Liver (tissue), 9 donors: ENCODE measurements around the gene ZNF814. TPM values are rescaled to one million over a fixed set of nuclear protein-coding genes. Genes with fewer than 3 reads are reported as not detected.
"Not testable (repeated sequence)": the region's sequence is repeated elsewhere in the genome, so short reads cannot be mapped to it uniquely, and the experiment has no call there.

Experiments
- DNase-seq: peaks from one replicate; pipeline ENCODE4 v3.0.0-alpha.2; 2017; ENCODE audit warnings: low spot score
- H3K27ac ChIP-seq, 2 donors: one replicate each; pipeline ENCODE4 v1.7.0; 2013; ENCODE audit warnings: inconsistent platforms in 2 of 2, low read length in 2 of 2, control low read depth in 1 of 2, low read depth in 1 of 2, mild to moderate bottlenecking in 1 of 2
- H3K27me3 ChIP-seq, 4 donors: one replicate each; pipeline versions ENCODE4 v1.6.1 to v1.7.0; 2013; ENCODE audit warnings: low read length in 3 of 4, inconsistent platforms in 1 of 4, mild to moderate bottlenecking in 1 of 4, moderate library complexity in 1 of 4; ENCODE audit not compliant: control insufficient read depth in 4 of 4, insufficient read depth in 4 of 4
- H3K36me3 ChIP-seq, 4 donors: one replicate each; pipeline versions ENCODE4 v1.6.1 to v1.7.0; 2013; ENCODE audit warnings: low read length in 3 of 4, mild to moderate bottlenecking in 3 of 4, low read depth in 1 of 4, moderate library complexity in 1 of 4; ENCODE audit not compliant: control insufficient read depth in 4 of 4, insufficient read depth in 3 of 4
- H3K4me1 ChIP-seq, 4 donors: one replicate each; pipeline versions ENCODE4 v1.6.1 to v1.7.0; 2013; ENCODE audit warnings: low read length in 3 of 4, mild to moderate bottlenecking in 3 of 4, moderate library complexity in 1 of 4; ENCODE audit not compliant: control insufficient read depth in 4 of 4, insufficient read depth in 4 of 4
- H3K4me3 ChIP-seq, 3 donors: one replicate each; pipeline versions ENCODE4 v1.6.1 to v1.7.0; 2013; ENCODE audit warnings: low read length in 3 of 3, control low read depth in 1 of 3, low read depth in 1 of 3, mild to moderate bottlenecking in 1 of 3
- H3K9ac ChIP-seq, 2 donors: one replicate each; pipeline ENCODE4 v1.7.0; 2013; ENCODE audit warnings: low read length in 2 of 2, mild to moderate bottlenecking in 2 of 2, moderate library complexity in 2 of 2, control low read depth in 1 of 2, low read depth in 1 of 2
- H3K9me3 ChIP-seq, 4 donors: one replicate each; pipeline versions ENCODE4 v1.6.1 to v1.7.0; 2013; ENCODE audit warnings: low read length in 3 of 4; ENCODE audit not compliant: control insufficient read depth in 4 of 4
- FOXA1 ChIP-seq: IDR thresholded peaks from 2 replicates; pipeline ENCODE4 v1.6.1; 2016; ENCODE audit warnings: antibody characterized with exemption
- FOXA2 ChIP-seq: IDR thresholded peaks from 2 replicates; pipeline ENCODE4 v1.6.1; 2016; ENCODE audit warnings: antibody characterized with exemption
- GABPA ChIP-seq, 2 donors: IDR thresholded peaks in 1 of 2; conservative IDR thresholded peaks in 1 of 2; 2 replicates each; pipeline ENCODE4 v1.6.1; 2016; ENCODE audit warnings: antibody characterized with exemption in 2 of 2, mild to moderate bottlenecking in 1 of 2, moderate library complexity in 1 of 2
- HNF4A ChIP-seq, 2 donors: conservative IDR thresholded peaks; 2 replicates each; pipeline ENCODE4 v1.6.1; 2016; ENCODE audit warnings: antibody characterized with exemption in 2 of 2, mild to moderate bottlenecking in 2 of 2
- MAX ChIP-seq: IDR thresholded peaks from 2 replicates; pipeline ENCODE4 v1.6.1; 2016; ENCODE audit warnings: antibody characterized with exemption
- REST ChIP-seq: IDR thresholded peaks from 2 replicates; pipeline ENCODE4 v1.6.1; 2016; ENCODE audit warnings: antibody characterized with exemption, mild to moderate bottlenecking
- RXRA ChIP-seq, 2 donors: IDR thresholded peaks; 2 replicates each; pipeline ENCODE4 v1.6.1; 2017 to 2018; ENCODE audit warnings: antibody characterized with exemption in 2 of 2, mild to moderate bottlenecking in 1 of 2
- YY1 ChIP-seq: IDR thresholded peaks from 2 replicates; pipeline ENCODE4 v1.6.1; 2016; ENCODE audit warnings: antibody characterized with exemption, mild to moderate bottlenecking
- WGBS: extraction: QIAGEN DNeasy Blood & Tissue Kit; methylation state at CpG from one replicate; pipeline ENCODE4 v1.1.7; 2013; 5-methylcytosine and 5-hydroxymethylcytosine counted together
- polyA plus RNA-seq, 2 donors: library from polyadenylated mRNA; stranded (reverse) in 1 of 2; unstranded in 1 of 2; fragments of 200-250 nt in 1 of 2; fragments of >200 nt in 1 of 2; fragmentation: Nextera tagmentation in 1 of 2; extraction: Ambion mirVana in 1 of 2; gene quantifications; one replicate each; pipeline versions ENCODE4 v1.2.1 to v1.2.3, GENCODE V29; 2013 to 2015
- total RNA-seq, 2 donors: library from RNA; depleted of rRNA; stranded (reverse); fragments of >200 nt; gene quantifications; one replicate each; pipeline ENCODE4 v1.2.3, GENCODE V29; 2014
- donor health status: healthy.
- donor health status: healthy.
- donor health status: healthy.
- donor health status: healthy.
- donor health status: healthy.

Gene ZNF814
- total and polyA plus RNA-seq, 4 donors: 6.9 to 13.8 (median 8.2) TPM

GRCh38 chr19:57810410-57811295, 78.2 kb downstream of the ZNF814 start:
- not testable (repeated sequence) for H3K9me3 ChIP-seq, H3K27me3 ChIP-seq, H3K4me3 ChIP-seq, DNase-seq, H3K9ac ChIP-seq
- 54% methylated on average over 17 of the region's 17 CpGs for WGBS
- Histone ChIP-seq H3K4me1 (peaks cover 2 to 29% (median 8%) of the 10 kb centered on the region in 4 donors), H3K27ac (peak overlapping the region in 1 of 2 donors; percentile 9), H3K36me3 (peaks cover 0 to 24% (median 17%) of the 10 kb centered on the region in 4 donors)
- TF ChIP-seq RXRA (IDR thresholded peaks at IDR 0.05): peak in 1 of 2 donors; percentile 39
- peak; percentile 39 to 58 for TF ChIP-seq HNF4A (conservative IDR thresholded peaks at IDR 0.05)
- peak; percentile 37 for TF ChIP-seq YY1
- peak; percentile 65 for TF ChIP-seq FOXA2
- peak in 1 of 2 donors; percentile 13 for TF ChIP-seq GABPA (IDR thresholded peaks at IDR 0.05 in 1 of 2, conservative IDR thresholded peaks at IDR 0.05 in 1 of 2)
- peak; percentile 71 for TF ChIP-seq FOXA1
- peak; percentile 25 for TF ChIP-seq MAX

- Histone ChIP-seq H3K27me3 (no peaks in the 10 kb centered on the region), H3K4me1 (peaks cover 9 to 23% (median 13%) of the 10 kb centered on the region in 4 donors)
- WGBS: 77% methylated on average over 2 of the region's 2 CpGs
Measured at GRCh38 chr19:57807541-57807940, 81.3 kb downstream of the ZNF814 start.

More at GRCh38 chr19:57807541-57807940, 81.3 kb downstream of the ZNF814 start:
- Histone ChIP-seq H3K36me3 (peaks cover 0 to 24% (median 17%) of the 10 kb centered on the region in 4 donors), H3K4me3 (no peak overlapping the region), H3K9me3 (no peaks in the 10 kb centered on the region), H3K27ac (no peak overlapping the region), H3K9ac (no peak overlapping the region)
- no peak for DNase-seq
- TF ChIP-seq HNF4A (conservative IDR thresholded peaks at IDR 0.05) (peak in 1 of 2 donors; percentile 36), REST (no peak)
